ENCODE results near the gene SHANK1.

DNA sequence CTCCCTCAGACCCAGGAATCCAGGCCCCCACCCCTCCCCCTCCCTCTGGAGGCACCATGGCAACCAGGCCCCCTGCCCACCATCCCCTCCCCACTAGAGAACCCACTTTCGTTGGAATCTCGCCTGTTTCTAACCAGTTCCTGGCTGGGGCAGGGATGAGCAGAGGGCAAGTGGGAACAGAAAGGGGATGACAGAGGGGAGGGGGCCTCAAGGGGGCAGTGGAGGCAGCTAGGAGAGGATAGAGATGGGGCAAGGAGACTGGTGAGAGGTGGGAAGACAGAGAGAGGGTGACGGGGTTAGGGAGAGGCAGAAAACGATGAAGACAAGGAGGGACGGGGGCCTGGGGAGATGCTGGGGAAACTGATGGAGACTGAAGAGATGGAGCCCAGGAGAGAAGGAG, 70.9 kb downstream of the SHANK1 start:
- TF ChIP-seq, protein P1, sequence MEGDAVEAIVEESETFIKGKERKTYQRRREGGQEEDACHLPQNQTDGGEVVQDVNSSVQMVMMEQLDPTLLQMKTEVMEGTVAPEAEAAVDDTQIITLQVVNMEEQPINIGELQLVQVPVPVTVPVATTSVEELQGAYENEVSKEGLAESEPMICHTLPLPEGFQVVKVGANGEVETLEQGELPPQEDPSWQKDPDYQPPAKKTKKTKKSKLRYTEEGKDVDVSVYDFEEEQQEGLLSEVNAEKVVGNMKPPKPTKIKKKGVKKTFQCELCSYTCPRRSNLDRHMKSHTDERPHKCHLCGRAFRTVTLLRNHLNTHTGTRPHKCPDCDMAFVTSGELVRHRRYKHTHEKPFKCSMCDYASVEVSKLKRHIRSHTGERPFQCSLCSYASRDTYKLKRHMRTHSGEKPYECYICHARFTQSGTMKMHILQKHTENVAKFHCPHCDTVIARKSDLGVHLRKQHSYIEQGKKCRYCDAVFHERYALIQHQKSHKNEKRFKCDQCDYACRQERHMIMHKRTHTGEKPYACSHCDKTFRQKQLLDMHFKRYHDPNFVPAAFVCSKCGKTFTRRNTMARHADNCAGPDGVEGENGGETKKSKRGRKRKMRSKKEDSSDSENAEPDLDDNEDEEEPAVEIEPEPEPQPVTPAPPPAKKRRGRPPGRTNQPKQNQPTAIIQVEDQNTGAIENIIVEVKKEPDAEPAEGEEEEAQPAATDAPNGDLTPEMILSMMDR (IDR thresholded peaks at IDR 0.05) = no peak
- no peak for TF ChIP-seq POLR2A (IDR thresholded peaks at IDR 0.05)
